ENCODE data around the gene PARD6G.
A peak's percentile ranks its signal among the peaks of the same experiment; 100 is the strongest.

PARD6G gene

DNA sequence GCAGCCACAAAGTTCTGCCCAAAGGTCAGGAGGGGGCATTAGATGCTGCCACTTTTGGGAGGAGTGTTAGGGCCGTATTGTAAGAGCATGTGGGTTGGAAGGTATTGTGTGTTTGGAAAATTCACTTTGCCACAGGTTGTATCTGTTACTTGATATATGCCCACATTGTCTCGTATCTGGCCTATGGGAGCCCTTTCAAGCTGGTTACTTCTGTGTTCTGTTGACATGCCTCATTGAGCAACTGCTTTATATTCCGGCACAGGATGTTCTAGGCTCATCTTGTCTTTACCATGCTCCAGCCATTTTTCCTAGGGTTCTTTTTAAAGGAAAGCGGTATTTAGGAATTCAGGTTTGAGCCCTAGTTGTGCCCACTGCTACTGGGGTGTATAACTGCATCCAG lies 132.3 kb downstream of the PARD6G start:
- Histone ChIP-seq H3K36me3 (ENCODE audit: insufficient read depth, low read length) (peaks cover 46% of the 10 kb centered on the region), H3K27me3 (ENCODE audit: insufficient read depth, low read length) (no peaks in the 10 kb centered on the region), H3K4me1 (ENCODE audit: insufficient read depth, low read length, severe bottlenecking) (peaks cover 29% of the 10 kb centered on the region), H4K20me1 (ENCODE audit: insufficient read depth, low read length) (no peaks in the 10 kb centered on the region; the same call in 1 of the 2 replicates), H2AFZ (ENCODE audit: low read length) (no peak overlapping the region), H3K9ac (ENCODE audit: low read length) (no peak overlapping the region), H3K9me3 (ENCODE audit: low read length) (no peaks in the 10 kb centered on the region), H3K4me2 (ENCODE audit: low read length) (peak overlapping the region; percentile 38; the same call in 1 of the 2 replicates), H3K9me2 (ENCODE audit: low read depth, low read length) (no peaks in the 10 kb centered on the region), H3F3A (ENCODE audit: insufficient read depth, low read length) (no peaks in the 10 kb centered on the region), H3K27ac (ENCODE audit: low read depth, low read length, poor library complexity, severe bottlenecking) (no peak overlapping the region), H3K79me2 (ENCODE audit: insufficient read depth, low read length) (peaks cover 70% of the 10 kb centered on the region), H3K4me3 (ENCODE audit: low read depth, low read length, poor library complexity, severe bottlenecking) (no peak overlapping the region)
- TF ChIP-seq, protein P1, sequence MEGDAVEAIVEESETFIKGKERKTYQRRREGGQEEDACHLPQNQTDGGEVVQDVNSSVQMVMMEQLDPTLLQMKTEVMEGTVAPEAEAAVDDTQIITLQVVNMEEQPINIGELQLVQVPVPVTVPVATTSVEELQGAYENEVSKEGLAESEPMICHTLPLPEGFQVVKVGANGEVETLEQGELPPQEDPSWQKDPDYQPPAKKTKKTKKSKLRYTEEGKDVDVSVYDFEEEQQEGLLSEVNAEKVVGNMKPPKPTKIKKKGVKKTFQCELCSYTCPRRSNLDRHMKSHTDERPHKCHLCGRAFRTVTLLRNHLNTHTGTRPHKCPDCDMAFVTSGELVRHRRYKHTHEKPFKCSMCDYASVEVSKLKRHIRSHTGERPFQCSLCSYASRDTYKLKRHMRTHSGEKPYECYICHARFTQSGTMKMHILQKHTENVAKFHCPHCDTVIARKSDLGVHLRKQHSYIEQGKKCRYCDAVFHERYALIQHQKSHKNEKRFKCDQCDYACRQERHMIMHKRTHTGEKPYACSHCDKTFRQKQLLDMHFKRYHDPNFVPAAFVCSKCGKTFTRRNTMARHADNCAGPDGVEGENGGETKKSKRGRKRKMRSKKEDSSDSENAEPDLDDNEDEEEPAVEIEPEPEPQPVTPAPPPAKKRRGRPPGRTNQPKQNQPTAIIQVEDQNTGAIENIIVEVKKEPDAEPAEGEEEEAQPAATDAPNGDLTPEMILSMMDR (IDR thresholded peaks at IDR 0.05; ENCODE audit: low read length) = no peak
- no peak for TF ChIP-seq EZH2 (IDR thresholded peaks at IDR 0.05; ENCODE audit: borderline replicate concordance, low read length)

DNA sequence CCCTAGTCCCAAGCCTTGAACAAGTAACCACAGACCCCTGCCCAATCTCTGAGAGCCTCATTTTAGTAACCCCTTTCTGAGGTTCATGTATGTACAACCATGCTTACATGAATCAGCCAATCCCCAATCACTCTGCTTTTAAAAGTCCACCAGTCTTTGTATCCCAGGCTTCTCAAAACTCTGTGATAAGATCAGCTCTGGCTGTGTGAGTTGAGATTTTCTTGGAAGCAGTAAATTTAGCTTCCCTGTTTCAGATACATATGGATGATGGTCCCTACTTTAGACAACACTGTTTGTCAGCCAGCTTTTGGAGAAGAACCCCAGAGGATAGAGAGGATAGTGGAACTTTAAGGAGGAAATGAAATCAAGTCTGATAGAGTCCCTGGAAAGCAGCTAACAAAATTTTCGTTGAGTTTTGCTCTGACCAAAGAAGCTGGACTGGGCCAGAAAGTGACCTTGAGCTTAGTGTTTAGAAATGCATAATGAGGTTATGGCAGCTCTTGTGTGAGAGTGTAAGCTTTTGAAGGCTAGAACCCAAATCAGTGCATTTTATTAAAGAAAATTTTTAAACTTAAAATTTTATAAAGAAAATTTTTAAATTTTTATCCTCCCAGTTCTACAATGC lies 134.6 kb downstream of the PARD6G start:
- H3K4me2 ChIP-seq (ENCODE audit: low read length) = no peak overlapping the region
- peaks cover 30% of the 10 kb centered on the region for H3K4me1 ChIP-seq (ENCODE audit: insufficient read depth, low read length, severe bottlenecking)
- H4K20me1 ChIP-seq (ENCODE audit: insufficient read depth, low read length) = no peaks in the 10 kb centered on the region; the same call in 1 of the 2 replicates
- no peaks in the 10 kb centered on the region for H3K9me2 ChIP-seq (ENCODE audit: low read depth, low read length)
- H2AFZ ChIP-seq (ENCODE audit: low read length) = no peak overlapping the region
- H3K79me2 ChIP-seq (ENCODE audit: insufficient read depth, low read length) = peaks cover 72% of the 10 kb centered on the region
- H3K27ac ChIP-seq (ENCODE audit: low read depth, low read length, poor library complexity, severe bottlenecking) = no peak overlapping the region
- peaks cover 23% of the 10 kb centered on the region for H3K36me3 ChIP-seq (ENCODE audit: insufficient read depth, low read length)
- H3K9ac ChIP-seq (ENCODE audit: low read length) = no peak overlapping the region
- no peaks in the 10 kb centered on the region for H3K9me3 ChIP-seq (ENCODE audit: low read length)
- TF ChIP-seq, protein P1 (IDR thresholded peaks at IDR 0.05; ENCODE audit: low read length) = no peak
- no peak for TF ChIP-seq EZH2 (IDR thresholded peaks at IDR 0.05; ENCODE audit: borderline replicate concordance, low read length)
- no peak overlapping the region for H3K4me3 ChIP-seq (ENCODE audit: low read depth, low read length, poor library complexity, severe bottlenecking)
- H3F3A ChIP-seq (ENCODE audit: insufficient read depth, low read length) = no peaks in the 10 kb centered on the region
- H3K27me3 ChIP-seq (ENCODE audit: insufficient read depth, low read length) = no peaks in the 10 kb centered on the region

- Histone ChIP-seq H3F3A (ENCODE audit: insufficient read depth, low read length) (no peaks in the 10 kb centered on the region), H3K4me3 (ENCODE audit: low read depth, low read length, poor library complexity, severe bottlenecking) (peak overlapping the region; percentile 73), H3K4me2 (ENCODE audit: low read length) (peak overlapping the region; percentile 72), H3K27ac (ENCODE audit: low read depth, low read length, poor library complexity, severe bottlenecking) (no peak overlapping the region), H3K79me2 (ENCODE audit: insufficient read depth, low read length) (peaks cover 48% of the 10 kb centered on the region), H3K9me3 (ENCODE audit: low read length) (no peaks in the 10 kb centered on the region), H4K20me1 (ENCODE audit: insufficient read depth, low read length) (no peaks in the 10 kb centered on the region; the same call in 1 of the 2 replicates), H3K9me2 (ENCODE audit: low read depth, low read length) (no peaks in the 10 kb centered on the region), H3K4me1 (ENCODE audit: insufficient read depth, low read length, severe bottlenecking) (peaks cover 36% of the 10 kb centered on the region), H3K27me3 (ENCODE audit: insufficient read depth, low read length) (no peaks in the 10 kb centered on the region), H2AFZ (ENCODE audit: low read length) (no peak overlapping the region), H3K36me3 (ENCODE audit: insufficient read depth, low read length) (peaks cover 10% of the 10 kb centered on the region), H3K9ac (ENCODE audit: low read length) (peak overlapping the region; percentile 65)
- TF ChIP-seq EZH2 (IDR thresholded peaks at IDR 0.05; ENCODE audit: borderline replicate concordance, low read length) = no peak
- TF ChIP-seq, protein P1 (IDR thresholded peaks at IDR 0.05; ENCODE audit: low read length) = no peak
These were observed 137.6 kb downstream of the PARD6G start for GRCh38 chr18:80109676-80110078.

Measured in OCI-LY1 (cell line).